HUES48 (cell line): Measurements from ENCODE around the gene ANKRD63.

ENCODE experiments used
- H3K27ac ChIP-seq: one replicate; pipeline ENCODE4 v1.7.0; 2013; ENCODE audit warnings: low read depth, low read length, inconsistent platforms
- H3K27me3 ChIP-seq: 2 replicates; pipeline ENCODE4 v1.6.1; 2013; ENCODE audit warnings: mild to moderate bottlenecking, low read length; ENCODE audit not compliant: control insufficient read depth, insufficient read depth
- H3K36me3 ChIP-seq: 2 replicates; pipeline ENCODE4 v1.6.1; 2013; ENCODE audit warnings: low read length; ENCODE audit not compliant: control insufficient read depth, insufficient read depth
- H3K4me1 ChIP-seq: 2 replicates; pipeline ENCODE4 v1.6.1; 2013; ENCODE audit warnings: mild to moderate bottlenecking, low read length; ENCODE audit not compliant: control insufficient read depth, insufficient read depth
- H3K4me3 ChIP-seq: 2 replicates; pipeline ENCODE4 v1.5.1; 2013; ENCODE audit warnings: mild to moderate bottlenecking, low read depth, low read length
- H3K9ac ChIP-seq: 2 replicates; pipeline ENCODE4 v1.6.1; 2013; ENCODE audit warnings: mild to moderate bottlenecking, low read depth, low read length, moderate library complexity
- H3K9me3 ChIP-seq: 2 replicates; pipeline ENCODE4 v1.6.1; 2013; ENCODE audit warnings: low read length; ENCODE audit not compliant: control insufficient read depth, insufficient read depth

Gene ANKRD63

DNA sequence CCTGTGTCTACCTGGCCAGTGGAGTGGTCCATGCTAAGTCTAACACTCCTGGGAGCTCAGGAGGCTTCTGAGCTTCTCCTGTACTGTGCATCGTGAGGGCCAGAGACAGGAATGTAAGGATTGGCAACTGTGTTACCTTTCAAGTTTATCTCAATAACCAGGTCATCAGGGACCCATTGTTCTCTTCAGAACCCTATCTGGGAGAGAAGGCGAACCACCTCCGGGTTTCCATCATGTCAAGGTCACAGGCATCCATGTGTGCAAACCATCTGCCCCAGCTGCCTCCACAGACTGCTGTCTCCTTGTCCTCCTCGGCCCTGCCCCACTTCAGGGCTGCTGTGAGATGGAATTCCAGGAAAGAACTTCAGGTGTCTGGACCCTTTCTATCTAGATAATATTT lies 5.9 kb downstream of the ANKRD63 start:
- H3K36me3 ChIP-seq, result no peaks in the 10 kb centered on the region; the same call in 1 of the 2 replicates
- H3K4me1 ChIP-seq, result peaks cover 27% of the 10 kb centered on the region
- H3K4me3 ChIP-seq, result no peak overlapping the region
- H3K27me3 ChIP-seq, result peaks cover 34% of the 10 kb centered on the region
- H3K9ac ChIP-seq, result no peak overlapping the region
- H3K27ac ChIP-seq, result no peak overlapping the region
- no peaks in the 10 kb centered on the region for H3K9me3 ChIP-seq

DNA sequence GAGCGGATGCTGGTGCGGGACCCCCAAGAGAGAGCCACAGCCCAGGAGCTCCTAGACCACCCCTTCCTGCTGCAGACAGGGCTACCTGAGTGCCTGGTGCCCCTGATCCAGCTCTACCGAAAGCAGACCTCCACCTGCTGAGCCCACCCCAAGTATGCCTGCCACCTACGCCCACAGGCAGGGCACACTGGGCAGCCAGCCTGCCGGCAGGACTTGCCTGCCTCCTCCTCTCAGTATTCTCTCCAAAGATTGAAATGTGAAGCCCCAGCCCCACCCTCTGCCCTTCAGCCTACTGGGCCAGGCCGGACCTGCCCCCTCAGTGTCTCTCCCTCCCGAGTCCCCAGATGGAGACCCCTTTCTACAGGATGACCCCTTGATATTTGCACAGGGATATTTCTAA lies 6.9 kb downstream of the ANKRD63 start:
- H3K36me3 ChIP-seq, result no peaks in the 10 kb centered on the region; the same call in 1 of the 2 replicates
- no peak overlapping the region for H3K9ac ChIP-seq

DNA sequence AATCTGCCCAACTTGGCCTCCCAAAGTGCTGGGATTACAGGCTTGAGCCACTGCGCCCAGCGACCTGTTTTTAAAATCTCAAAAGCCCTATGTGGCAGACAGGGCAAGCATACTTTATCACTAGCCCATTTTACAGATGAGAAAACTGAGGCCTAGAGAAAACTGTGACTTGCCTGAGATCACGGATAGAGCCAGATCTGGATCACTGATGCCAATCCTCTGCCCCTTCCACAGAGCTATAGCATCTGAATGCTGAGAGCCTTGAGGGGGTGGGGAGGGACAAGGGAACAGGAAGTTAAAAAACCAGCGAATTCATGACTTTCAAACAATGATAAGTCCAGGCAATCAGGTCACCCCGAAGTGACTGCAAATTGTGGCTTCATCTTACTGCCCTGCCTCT lies 7.3 kb downstream of the ANKRD63 start:
- Histone ChIP-seq H3K27me3 (peaks cover 20% of the 10 kb centered on the region), H3K4me3 (no peak overlapping the region), H3K27ac (no peak overlapping the region), H3K4me1 (peaks cover 16% of the 10 kb centered on the region), H3K36me3 (no peaks in the 10 kb centered on the region; the same call in 1 of the 2 replicates), H3K9ac (no peak overlapping the region), H3K9me3 (no peaks in the 10 kb centered on the region)

More for the DNA sequence above, 6.9 kb downstream of the ANKRD63 start:
- Histone ChIP-seq H3K27me3 (peaks cover 25% of the 10 kb centered on the region), H3K4me3 (no peak overlapping the region), H3K9me3 (no peaks in the 10 kb centered on the region), H3K27ac (no peak overlapping the region), H3K4me1 (peaks cover 20% of the 10 kb centered on the region)

DNA sequence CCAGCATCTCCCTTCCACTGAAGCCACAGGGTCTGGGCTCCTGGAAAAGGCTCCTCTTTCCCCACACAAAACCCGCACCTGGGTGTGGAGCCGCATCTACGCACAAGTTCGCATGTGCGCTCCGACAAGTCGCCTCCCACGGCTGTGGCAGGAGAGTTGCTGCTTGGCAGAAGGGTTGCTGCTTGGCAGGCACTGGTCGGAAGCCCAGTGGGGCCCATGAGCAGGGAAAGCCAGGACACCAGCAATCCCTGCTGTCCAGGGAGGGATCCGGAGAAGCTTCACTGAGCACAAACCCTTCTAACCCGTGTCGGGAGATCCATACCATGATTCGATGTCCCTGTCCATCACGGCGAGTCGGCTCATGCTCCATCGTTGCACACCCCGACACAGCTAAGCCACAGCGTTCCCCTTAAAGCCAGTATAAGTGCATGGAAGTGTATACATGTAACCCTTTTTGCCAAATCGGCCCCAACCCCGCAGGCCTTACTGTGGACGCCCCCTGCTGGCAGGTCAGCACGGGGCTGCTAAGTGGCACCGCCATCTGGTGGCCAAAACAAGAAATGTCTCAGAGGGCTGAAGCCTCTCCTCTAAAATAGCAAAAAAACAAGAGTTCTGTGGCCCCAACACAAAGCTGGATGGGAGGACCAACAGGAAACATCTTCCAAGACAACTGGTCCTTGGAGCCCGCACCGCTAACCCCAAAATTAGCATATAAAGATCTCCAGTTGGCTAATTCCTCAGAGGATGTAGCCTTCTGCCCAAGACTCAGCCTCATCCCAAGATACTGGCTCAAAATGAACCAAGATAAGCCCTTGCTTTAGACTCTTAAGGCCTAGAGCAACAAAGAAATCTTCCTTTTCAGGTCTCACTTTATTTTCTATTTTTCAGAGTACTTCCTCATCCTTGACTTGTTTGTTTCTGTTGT lies 8.3 kb downstream of the ANKRD63 start:
- Histone ChIP-seq H3K36me3 (no peaks in the 10 kb centered on the region; the same call in 1 of the 2 replicates), H3K27me3 (peaks cover 12% of the 10 kb centered on the region), H3K4me1 (0 out of 2 replicates have a peak, but pooled peaks cover 9% of the 10 kb centered on the region), H3K9ac (no peak overlapping the region), H3K4me3 (no peak overlapping the region), H3K9me3 (no peaks in the 10 kb centered on the region), H3K27ac (no peak overlapping the region)

DNA sequence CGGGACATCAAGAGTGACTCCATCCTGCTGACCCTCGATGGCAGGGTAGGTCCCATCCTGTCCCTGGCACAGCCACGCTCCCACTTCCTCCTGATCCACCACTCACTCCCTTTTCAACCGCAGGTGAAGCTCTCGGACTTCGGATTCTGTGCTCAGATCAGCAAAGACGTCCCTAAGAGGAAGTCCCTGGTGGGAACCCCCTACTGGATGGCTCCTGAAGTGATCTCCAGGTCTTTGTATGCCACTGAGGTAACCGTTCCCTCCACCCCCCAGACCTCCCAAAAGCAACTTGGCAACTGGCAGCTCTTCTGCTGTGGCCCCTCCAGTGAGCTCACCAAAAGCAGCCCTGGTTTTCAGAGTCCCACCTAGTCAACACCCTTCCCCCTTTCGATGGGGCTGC lies 9.4 kb downstream of the ANKRD63 start:
- Histone ChIP-seq H3K4me1 (no peaks in the 10 kb centered on the region), H3K27me3 (peaks cover 3% of the 10 kb centered on the region; the same call in 1 of the 2 replicates), H3K9ac (no peak overlapping the region), H3K9me3 (no peaks in the 10 kb centered on the region), H3K4me3 (no peak overlapping the region), H3K27ac (no peak overlapping the region), H3K36me3 (no peaks in the 10 kb centered on the region; the same call in 1 of the 2 replicates)

DNA sequence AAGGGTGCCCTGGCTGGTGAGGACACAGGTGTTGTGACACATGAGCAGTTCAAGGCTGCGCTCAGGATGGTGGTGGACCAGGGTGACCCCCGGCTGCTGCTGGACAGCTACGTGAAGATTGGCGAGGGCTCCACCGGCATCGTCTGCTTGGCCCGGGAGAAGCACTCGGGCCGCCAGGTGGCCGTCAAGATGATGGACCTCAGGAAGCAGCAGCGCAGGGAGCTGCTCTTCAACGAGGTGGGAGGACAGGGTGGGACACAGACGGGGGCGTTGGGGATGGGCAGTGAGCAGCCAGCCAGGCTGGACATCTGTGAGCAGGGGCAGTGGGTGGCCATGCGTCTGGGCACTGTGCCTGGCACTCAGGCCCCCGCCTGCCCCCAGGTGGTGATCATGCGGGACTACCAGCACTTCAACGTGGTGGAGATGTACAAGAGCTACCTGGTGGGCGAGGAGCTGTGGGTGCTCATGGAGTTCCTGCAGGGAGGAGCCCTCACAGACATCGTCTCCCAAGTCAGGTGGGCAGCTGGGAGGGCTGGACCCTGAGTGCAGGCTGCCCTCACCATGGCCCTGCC lies 10.3 kb downstream of the ANKRD63 start:
- Histone ChIP-seq H3K27me3 (no peaks in the 10 kb centered on the region), H3K27ac (no peak overlapping the region), H3K9ac (no peak overlapping the region), H3K4me1 (peaks cover 4% of the 10 kb centered on the region; the same call in 1 of the 2 replicates), H3K36me3 (no peaks in the 10 kb centered on the region; the same call in 1 of the 2 replicates), H3K4me3 (no peak overlapping the region), H3K9me3 (no peaks in the 10 kb centered on the region)

DNA sequence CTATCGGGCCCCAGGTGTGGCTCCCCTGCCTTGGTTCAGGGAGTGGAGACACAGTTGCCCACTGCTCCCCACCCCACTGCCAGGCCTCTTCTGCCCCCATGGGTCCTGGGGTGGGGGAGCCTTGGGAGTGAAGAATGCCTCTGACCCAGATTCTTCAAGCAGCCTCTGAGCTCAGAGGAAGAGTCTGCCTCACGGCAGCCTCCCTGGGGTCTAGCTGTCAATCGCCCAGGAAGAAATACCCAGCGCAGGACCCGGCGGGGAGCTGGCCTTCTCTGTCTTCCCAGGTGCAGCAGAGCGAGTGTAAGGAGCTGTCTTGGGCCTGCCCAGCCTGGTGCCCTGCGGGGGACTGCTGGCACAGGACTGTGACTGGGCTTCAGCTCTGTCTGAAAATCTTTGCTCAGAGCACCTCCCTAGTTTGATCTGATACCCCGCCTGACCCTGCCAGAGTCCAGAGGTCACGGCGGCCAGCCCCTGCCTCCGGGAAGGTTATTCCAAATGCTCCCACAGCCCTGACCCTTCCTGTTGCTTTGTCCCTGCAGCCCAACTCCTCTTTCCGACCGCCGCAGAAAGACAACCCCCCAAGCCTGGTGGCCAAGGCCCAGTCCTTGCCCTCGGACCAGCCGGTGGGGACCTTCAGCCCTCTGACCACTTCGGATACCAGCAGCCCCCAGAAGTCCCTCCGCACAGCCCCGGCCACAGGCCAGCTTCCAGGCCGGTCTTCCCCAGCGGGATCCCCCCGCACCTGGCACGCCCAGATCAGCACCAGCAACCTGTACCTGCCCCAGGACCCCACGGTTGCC lies 11.0 kb downstream of the ANKRD63 start:
- Histone ChIP-seq H3K4me1 (peaks cover 5% of the 10 kb centered on the region; the same call in 1 of the 2 replicates), H3K36me3 (no peaks in the 10 kb centered on the region; the same call in 1 of the 2 replicates), H3K9me3 (no peaks in the 10 kb centered on the region), H3K27me3 (no peaks in the 10 kb centered on the region), H3K9ac (no peak overlapping the region), H3K4me3 (no peak overlapping the region), H3K27ac (no peak overlapping the region)

DNA sequence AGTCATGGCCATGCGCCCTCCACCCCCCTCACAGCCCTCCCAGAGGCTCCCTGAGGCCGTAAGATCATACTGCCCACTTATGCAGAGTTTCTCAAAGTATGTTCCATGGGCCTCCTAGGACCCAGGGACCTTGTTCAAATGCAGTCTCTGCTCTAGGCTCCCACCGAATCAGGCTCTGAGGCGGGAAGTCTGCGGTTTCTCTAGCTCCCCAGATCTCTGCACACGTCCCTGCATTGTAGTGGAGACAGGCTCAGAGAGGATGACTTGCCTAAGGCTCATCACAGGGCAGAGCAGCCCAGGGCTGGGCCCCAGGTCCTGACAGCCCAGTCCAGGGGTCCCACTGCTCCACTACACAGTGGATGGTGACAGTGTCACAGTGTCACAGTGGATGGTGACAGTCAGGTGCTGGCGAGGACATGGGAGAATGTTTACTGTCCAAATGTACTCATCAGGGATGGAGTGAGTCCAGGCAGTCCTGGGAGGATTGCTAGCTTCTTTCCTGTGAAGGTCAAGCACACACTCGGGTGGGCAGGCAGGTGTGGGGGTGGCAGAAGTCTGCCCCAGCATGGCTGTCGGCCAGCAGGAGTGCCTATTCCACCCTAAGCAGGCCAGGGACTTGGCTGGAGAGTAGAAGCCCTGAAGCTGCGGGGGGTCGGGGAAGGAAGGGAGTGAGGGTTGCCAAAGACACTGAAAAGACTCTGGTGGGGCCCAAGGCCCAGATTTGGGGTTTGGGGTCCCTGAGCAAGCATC lies 12.4 kb downstream of the ANKRD63 start:
- Histone ChIP-seq H3K27me3 (no peaks in the 10 kb centered on the region), H3K4me1 (peaks cover 5% of the 10 kb centered on the region; the same call in 1 of the 2 replicates), H3K27ac (no peak overlapping the region), H3K9me3 (no peaks in the 10 kb centered on the region), H3K36me3 (peaks cover 3% of the 10 kb centered on the region; the same call in 1 of the 2 replicates), H3K9ac (no peak overlapping the region), H3K4me3 (no peak overlapping the region)

DNA sequence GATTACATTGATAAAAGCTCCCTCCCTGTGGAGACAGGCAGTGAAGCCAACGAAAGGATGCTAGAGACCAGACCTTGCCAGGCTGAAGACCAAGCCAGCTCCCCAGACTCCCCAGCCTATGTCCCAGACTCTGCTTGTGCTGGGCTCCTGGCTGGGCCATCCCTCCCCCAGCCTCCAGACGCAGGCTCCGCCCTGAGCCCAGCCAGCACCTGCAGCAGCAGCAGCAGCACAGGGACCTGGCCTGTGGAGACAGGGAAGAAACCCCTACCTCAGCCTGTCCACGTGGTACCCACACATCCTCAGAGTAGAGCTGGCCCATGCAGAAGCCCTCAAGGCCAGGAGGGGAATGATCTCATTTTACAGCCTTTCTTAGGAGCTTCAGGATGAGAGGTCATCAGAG lies 13.3 kb downstream of the ANKRD63 start:
- no peak overlapping the region for H3K9ac ChIP-seq
- H3K27me3 ChIP-seq, result no peaks in the 10 kb centered on the region
- no peaks in the 10 kb centered on the region for H3K9me3 ChIP-seq
- peaks cover 5% of the 10 kb centered on the region; the same call in 1 of the 2 replicates for H3K4me1 ChIP-seq
- H3K27ac ChIP-seq, result no peak overlapping the region
- peaks cover 3% of the 10 kb centered on the region; the same call in 1 of the 2 replicates for H3K36me3 ChIP-seq
- no peak overlapping the region for H3K4me3 ChIP-seq

DNA sequence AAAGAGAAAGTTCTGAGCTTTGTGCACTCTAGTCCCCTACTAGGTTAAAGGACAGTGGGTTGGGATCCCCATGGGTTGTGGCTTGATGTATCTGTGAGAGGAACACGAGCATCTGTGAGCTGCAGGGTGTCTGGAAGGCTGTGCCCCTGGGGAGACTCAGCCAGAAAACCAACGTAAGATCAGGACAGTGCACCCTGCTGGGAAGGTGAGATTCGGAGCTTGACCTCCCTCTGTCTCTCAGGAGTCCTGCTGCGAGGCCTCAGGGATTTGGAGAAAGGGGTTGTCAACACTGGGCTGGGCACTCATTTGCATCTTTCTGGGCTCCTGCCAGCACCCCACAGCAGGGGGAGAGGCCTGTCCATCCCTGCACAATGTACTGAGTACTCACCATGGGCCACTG lies 15.2 kb downstream of the ANKRD63 start:
- Histone ChIP-seq H3K27ac (no peak overlapping the region), H3K36me3 (peaks cover 3% of the 10 kb centered on the region; the same call in 1 of the 2 replicates), H3K9me3 (no peaks in the 10 kb centered on the region), H3K4me3 (no peak overlapping the region), H3K4me1 (peaks cover 5% of the 10 kb centered on the region; the same call in 1 of the 2 replicates), H3K9ac (no peak overlapping the region), H3K27me3 (no peaks in the 10 kb centered on the region)
